DMS 273 treated with DMSO at 0.1 percent for 48 hours (cell line): ENCODE data around the gene STYXL2.

ENCODE experiments used
- DNase-seq: peaks from one replicate; lab custom pipeline; 2025; lab: John Stamatoyannopoulos, UW

STYXL2 gene

DNA sequence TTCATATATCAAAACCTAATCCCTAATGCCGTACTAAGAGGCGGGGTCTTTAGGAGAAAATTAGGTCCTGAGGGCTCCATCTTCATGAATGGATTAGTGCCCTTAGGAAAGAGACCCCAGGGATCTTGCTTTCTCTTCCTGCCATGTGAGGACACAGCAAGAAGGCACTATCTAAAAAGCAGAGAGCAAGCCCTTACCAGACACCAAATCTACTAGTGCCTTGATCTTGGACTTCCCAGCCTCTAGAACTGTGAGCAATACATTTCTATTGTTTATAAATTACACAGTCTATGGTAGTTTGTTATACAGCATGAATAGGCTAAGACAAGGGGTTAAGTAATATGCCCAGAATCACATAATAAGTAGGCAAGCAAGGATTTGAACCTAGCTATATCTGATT is 42.9 kb downstream of the STYXL2 start:
- no peak for DNase-seq

DNA sequence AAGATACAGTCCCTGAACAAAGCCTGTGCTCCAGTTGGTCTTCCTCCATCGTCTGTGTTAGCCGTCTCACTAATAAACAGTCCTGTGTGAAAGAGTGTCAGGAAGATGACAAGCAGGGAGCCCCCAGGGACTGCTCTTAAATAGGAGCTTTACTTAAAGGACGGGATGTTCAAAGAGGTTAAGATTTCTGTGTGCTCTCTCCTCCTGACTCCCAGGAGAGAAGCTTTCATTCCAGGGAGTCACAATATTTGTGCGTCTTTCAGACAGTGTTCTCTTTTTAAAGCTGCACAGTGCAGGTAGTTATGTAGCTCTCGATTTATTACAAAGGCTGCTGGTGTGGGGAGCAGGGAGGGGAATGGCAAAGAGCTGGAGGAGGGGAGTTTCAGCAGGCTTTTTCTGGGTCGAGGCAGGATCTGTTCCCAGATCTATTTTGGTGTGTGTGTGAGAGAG is 43.5 kb downstream of the STYXL2 start:
- no peak for DNase-seq

DNA sequence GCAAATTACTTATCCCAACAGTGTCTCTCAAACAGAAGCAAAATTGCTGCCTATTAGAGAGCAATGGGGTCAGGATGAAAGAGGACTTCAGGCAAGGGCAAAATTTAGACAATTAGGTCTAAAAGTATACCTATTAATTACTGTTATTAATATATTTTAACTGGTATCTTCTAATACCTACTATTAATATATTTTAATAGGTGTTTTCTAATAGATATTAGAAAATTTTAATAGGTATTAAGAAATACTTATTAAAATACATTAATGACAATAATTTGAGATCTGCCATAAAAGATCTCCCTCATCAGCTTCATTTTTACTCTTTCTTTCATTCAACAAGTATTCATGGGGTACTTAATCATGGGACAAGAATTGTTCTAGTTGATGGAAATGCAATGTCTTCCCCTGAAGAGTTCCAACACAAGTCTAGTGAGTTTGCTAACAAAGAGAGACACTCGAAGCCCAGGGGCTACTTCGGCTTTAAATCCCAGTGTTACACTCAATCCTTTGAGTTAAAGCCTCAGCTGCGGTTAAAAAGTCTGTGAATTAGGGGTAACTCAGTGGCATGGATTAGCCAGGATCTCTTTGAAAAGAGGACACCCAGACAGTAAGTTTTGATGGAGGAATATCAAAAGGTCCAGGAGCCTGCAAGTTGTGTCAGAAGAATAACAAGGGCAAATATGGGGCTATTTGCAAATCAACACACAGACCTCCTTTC is 44.1 kb downstream of the STYXL2 start:
- DNase-seq, result no peak

DNA sequence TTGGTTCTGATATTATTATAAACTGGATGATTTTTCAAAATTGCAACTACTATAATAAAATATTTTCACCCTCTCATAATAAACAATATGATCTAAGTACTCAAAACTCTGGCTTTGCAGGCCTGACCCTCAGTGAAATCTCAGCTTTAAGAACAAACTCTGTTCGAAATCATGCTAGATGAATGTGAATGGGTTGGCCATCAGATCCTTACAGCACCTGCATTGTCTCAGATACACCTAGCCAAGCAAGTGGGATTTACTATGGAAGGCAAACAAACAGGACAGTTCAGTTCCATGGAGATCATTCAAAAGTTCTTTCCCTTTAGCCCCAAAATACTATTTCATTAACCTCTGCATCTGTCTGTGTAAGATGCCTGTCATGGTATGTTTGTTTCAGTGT is 44.8 kb downstream of the STYXL2 start:
- no peak for DNase-seq

DNA sequence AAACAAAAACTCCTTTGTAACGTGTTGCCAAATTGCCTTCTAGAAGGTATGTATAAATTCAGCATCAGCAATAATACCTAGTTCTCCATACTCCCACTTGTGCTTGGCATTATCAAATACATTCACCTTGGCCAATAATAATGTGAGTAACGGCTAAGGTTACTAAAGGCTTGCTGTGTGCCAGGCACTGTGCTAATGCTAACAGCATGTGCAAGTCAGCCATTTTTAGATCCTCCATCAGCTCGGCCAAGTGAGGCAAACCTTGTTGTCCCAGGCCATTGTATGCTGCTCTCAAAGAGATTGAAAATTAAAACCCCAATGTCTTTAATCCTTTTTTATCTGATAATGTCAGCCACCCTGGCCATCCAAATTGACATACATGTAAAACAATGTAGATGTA is 48.1 kb downstream of the STYXL2 start:
- DNase-seq, result no peak
